IPS DF 4.7 (cell line): ENCODE measurements around the gene CIPC.

Source experiments
- DNase-seq: peaks from one replicate; pipeline ENCODE4 v3.0.0-alpha.2; 2013; ENCODE audit warnings: low spot score; ENCODE audit errors: extremely low read depth

CIPC gene

GRCh38 chr14:77125281-77125801 lies 27.3 kb downstream of the CIPC start:
- DNase-seq, result no peak

DNA sequence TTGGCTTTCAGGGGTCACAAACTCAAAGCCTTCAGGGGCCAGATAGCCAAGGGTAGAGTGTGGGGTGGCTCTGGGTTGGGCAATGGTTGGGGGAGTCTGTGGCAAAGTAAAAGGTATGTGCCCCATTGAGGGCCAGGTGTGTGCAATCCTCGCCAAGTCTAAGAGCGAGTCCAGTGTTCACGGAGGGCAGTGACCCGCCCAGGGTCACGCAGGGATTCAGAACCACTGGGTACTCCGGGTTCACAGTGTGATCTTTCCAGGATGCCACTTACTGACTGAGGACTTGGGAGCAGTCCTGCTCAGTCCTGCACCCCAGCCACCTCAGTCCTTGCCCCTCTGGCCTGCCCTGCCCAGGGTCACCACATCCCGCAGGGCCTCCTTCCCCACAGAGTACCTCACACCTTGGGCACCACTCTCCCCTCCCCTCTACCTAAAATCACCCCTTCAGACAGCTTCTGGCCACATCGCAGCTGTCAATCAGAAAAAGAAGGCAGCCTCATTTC lies 27.8 kb downstream of the CIPC start:
- DNase-seq, result no peak

- no peak for DNase-seq
Observed at GRCh38 chr14:77126461-77126990, 28.5 kb downstream of the CIPC start.

GRCh38 chr14:77128414-77128891 lies 30.4 kb downstream of the CIPC start:
- no peak for DNase-seq

GRCh38 chr14:77130386-77130785 lies 32.3 kb downstream of the CIPC start:
- DNase-seq, result no peak

- no peak for DNase-seq
Observed at GRCh38 chr14:77131206-77131605, 33.1 kb downstream of the CIPC start.

DNA sequence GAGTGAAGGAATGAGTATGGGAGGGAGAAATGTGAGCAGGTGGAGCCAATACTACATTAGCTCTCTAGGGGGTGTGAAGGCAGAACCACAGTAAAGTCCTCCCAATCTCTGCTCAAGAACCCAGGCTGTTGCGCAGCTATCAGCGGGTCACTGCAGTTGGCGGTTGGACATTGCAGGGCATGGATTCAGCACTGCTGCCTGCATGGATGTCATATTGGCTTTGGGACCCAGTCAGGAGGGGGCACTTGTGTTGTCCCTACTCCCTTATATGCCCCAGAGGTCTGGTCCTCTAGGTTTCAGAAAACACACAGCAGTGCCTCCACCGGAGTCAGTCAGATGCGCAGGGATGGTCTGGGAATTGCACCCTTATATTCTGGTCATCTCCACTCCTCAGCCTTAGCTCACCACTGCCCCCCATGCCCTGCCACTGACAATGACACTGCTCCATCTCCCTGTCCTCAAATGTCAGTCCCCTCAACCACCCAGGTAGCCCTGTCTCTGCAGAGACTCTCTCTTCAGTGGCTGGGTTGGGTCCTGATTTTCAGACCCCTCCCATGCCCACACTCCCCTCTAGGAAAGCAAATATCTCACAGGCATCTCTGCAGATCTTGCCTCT lies 33.9 kb downstream of the CIPC start:
- DNase-seq, result no peak

GRCh38 chr14:77133720-77134338 lies 35.8 kb downstream of the CIPC start:
- no peak for DNase-seq

GRCh38 chr14:77139022-77139421 lies 41.0 kb downstream of the CIPC start:
- DNase-seq, result no peak

- no peak for DNase-seq
Observed at GRCh38 chr14:77139540-77140358, 41.7 kb downstream of the CIPC start.

DNA sequence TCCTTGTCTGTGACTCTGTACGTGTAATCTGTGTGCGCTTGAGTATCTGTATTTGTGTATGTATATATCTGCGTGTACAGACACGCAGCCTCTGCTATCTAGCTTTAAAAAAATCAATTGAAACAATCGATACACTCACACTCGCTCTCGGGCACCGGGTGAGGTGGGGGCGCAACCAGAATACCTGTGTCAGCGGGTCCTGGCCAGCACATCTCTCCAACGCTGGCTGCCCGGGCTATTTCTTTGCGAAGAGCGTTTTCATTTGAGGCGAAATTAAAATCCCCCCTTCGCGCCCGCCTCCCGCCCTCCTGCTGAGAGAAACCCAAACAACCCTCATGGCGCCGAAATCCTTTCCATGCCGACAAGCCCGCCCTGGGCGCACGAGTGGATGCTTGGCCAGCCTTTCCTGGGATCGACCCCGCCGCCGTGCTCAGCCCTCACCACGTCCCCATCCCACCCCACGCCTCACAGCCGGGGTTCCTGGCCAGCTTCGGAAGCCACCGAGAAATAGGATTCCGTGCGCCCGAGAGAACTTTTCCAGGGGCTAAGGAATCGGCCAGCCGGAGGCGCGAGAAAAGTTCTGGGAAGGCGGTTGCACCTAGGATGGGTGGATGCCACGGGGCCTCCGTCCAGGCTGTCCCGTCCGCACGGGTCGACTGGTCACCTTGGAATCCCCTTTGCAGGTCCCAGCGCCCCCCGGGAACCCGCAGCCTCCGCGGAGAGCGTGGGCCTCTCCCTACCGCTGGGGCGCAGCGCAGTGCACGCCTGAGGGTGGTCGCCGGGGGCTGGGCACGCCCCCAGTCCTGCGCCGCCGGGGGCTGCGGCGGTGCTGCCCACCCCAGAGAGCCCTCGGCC lies 42.5 kb downstream of the CIPC start:
- DNase-seq, result no peak

GRCh38 chr14:77141214-77142004 lies 43.4 kb downstream of the CIPC start, which contains the start of gene ZDHHC22:
TSS of gene ZDHHC22 (minus strand) at chr14:77141791. CDS start at chr14:77139738, 2,053 bp downstream.
- DNase-seq, result no peak

GRCh38 chr14:77142005-77142800 lies 44.1 kb downstream of the CIPC start:
- DNase-seq, result no peak

DNA sequence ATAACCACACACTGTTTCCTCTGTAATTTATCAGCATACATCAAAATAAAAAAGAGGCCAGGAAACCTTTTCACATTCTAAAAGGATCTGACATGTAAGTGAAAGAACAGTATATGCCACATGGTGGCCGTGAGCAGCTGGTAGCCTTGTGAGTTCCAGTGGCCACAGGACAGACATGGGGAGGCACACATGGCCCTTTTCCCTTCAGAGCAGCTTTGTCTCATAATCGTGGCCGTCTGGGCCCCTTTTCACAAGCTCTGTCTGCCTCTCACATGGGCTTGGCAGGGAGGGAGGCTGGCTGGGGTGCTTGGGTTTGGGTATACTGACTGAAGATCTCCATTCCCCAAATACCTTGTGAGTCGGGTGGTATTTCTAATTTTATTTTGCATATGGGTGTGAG lies 45.0 kb downstream of the CIPC start:
- DNase-seq, result no peak

GRCh38 chr14:77144412-77145115 lies 46.5 kb downstream of the CIPC start:
- no peak for DNase-seq

GRCh38 chr14:77145975-77146740 lies 48.1 kb downstream of the CIPC start:
- no peak for DNase-seq

GRCh38 chr14:77148510-77149231 lies 50.6 kb downstream of the CIPC start:
- no peak for DNase-seq
